ENCODE data around the gene FAM149A. TPM values are rescaled to one million over a fixed set of nuclear protein-coding genes. Genes with fewer than 3 reads are reported as not detected.
A peak's percentile ranks its signal among the peaks of the same experiment; 100 is the strongest.

FAM149A gene
- total and polyA plus RNA-seq, 10 of the 15 experiments (the other 5 are each of a cell fraction or from before 2014, with no cell fraction given), result 0.38 to 1.9 (median 0.99) TPM

DNA sequence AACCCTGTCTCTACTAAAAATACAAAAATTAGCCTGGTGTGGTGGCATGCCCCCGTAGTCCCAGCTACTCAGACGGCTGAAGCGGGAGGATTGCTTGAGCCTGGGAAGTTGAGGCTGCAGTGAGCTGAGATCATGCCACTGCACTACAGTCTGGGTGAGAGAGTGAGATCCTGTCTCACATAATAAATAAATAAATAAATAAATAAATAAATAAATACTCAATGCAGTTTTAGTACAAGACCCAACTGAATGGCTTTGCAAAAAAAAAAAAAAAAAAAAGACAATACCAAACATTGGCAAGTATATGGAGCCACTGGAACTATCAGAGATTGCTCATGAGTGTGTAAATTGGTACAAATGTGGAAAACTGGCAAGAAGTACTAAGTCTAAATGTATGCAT, 83.6 kb downstream of the FAM149A start:
- ChIA-PET RAD21 (ENCODE audit: unreplicated experiment) (no interaction called here), POLR2A (no interaction called here), CTCF (no interaction called here), SMC1A (ENCODE audit: uncharacterized antibody, unreplicated experiment) (no interaction called here)
- Histone ChIP-seq H4K20me1 (ENCODE audit: control insufficient read depth, insufficient read depth) (no peaks in the 10 kb centered on the region), H3K79me2 (ENCODE audit: control insufficient read depth, insufficient read depth, low read length) (peaks cover 1% of the 10 kb centered on the region), H3K9ac (ENCODE audit: control insufficient read depth, insufficient read depth, low read length) (no peak overlapping the region), H3K4me1 (ENCODE audit: control insufficient read depth, insufficient read depth, low read length) (peaks cover 7% of the 10 kb centered on the region), H3K4me2 (ENCODE audit: control insufficient read depth, insufficient read depth) (no peak overlapping the region), H3K27me3 (replicated peaks in 1 of 2; ENCODE audit: control insufficient read depth in 2 of 2, insufficient read depth in 2 of 2, low read length in 1 of 2) (no peaks in the 10 kb centered on the region), H3K36me3 (ENCODE audit: control insufficient read depth in 2 of 2, insufficient read depth in 2 of 2, low read length in 1 of 2) (no peaks in the 10 kb centered on the region), H3K9me3 (replicated peaks; ENCODE audit: control insufficient read depth, insufficient read depth, low read length) (no peaks in the 10 kb centered on the region; the same call in 2 of the 3 replicates), H3K4me3 (no peak overlapping the region), H2AFZ (ENCODE audit: control insufficient read depth, low read depth, low read length) (no peak overlapping the region), H3K27ac (ENCODE audit: control insufficient read depth, insufficient read depth) (no peak overlapping the region)
- no peak for DNase-seq (ENCODE audit: low read depth, low spot score)
- intact Hi-C loops (cut with micrococcal nuclease; ENCODE audit: unreplicated experiment) (no loop called here), in situ Hi-C loops (cut with MboI) (no loop called here)
- no peak for TF ChIP-seq GABPA (IDR thresholded peaks at IDR 0.05; ENCODE audit: low read depth)
- no peak for ATAC-seq
- BruUV-seq (replicated peaks), result no TSS peak
- FAIRE-seq, result no peak
- WGBS (ENCODE audit: insufficient coverage, insufficient replicate concordance, low lambda C conversion rate, missing lambda C conversion rate), result 55% methylated on average over 3 of the region's 3 CpGs

- ChIA-PET POLR2A (no interaction called here), RAD21 (ENCODE audit: unreplicated experiment) (no interaction called here), CTCF (no interaction called here), SMC1A (ENCODE audit: uncharacterized antibody, unreplicated experiment) (no interaction called here)
- DNase-seq (ENCODE audit: low read depth, low spot score), result no peak
- FAIRE-seq, result no peak
- intact Hi-C loops (cut with micrococcal nuclease; ENCODE audit: unreplicated experiment), result no loop called here
- H3K27me3 ChIP-seq (replicated peaks in 1 of 2; ENCODE audit: control insufficient read depth in 2 of 2, insufficient read depth in 2 of 2, low read length in 1 of 2), result no peaks in the 10 kb centered on the region
- in situ Hi-C loops (cut with MboI), result no loop called here
- peaks cover 1% of the 10 kb centered on the region for H3K79me2 ChIP-seq (ENCODE audit: control insufficient read depth, insufficient read depth, low read length)
- peaks cover 7% of the 10 kb centered on the region for H3K4me1 ChIP-seq (ENCODE audit: control insufficient read depth, insufficient read depth, low read length)
- H2AFZ ChIP-seq (ENCODE audit: control insufficient read depth, low read depth, low read length), result no peak overlapping the region
- H3K4me3 ChIP-seq, result peak overlapping the region; percentile 75; the same call in 1 of the 2 replicates
- H3K36me3 ChIP-seq (ENCODE audit: control insufficient read depth in 2 of 2, insufficient read depth in 2 of 2, low read length in 1 of 2), result no peaks in the 10 kb centered on the region
- peak overlapping the region; percentile 89; the same call in 1 of the 2 replicates for H3K4me2 ChIP-seq (ENCODE audit: control insufficient read depth, insufficient read depth)
- H4K20me1 ChIP-seq (ENCODE audit: control insufficient read depth, insufficient read depth), result no peaks in the 10 kb centered on the region
- H3K9me3 ChIP-seq (replicated peaks; ENCODE audit: control insufficient read depth, insufficient read depth, low read length), result no peaks in the 10 kb centered on the region; the same call in 2 of the 3 replicates
- ATAC-seq, result no peak
- no peak overlapping the region for H3K27ac ChIP-seq (ENCODE audit: control insufficient read depth, insufficient read depth)
- no TSS peak for BruUV-seq (replicated peaks)
- WGBS (ENCODE audit: insufficient coverage, insufficient replicate concordance, low lambda C conversion rate, missing lambda C conversion rate), result 39% methylated on average over 4 of the region's 4 CpGs
- no peak overlapping the region; the same call in 1 of the 2 replicates for H3K9ac ChIP-seq (ENCODE audit: control insufficient read depth, insufficient read depth, low read length)
- TF ChIP-seq POLR2AphosphoS5 (IDR thresholded peaks at IDR 0.05; ENCODE audit: low read length) (no peak), SREBF2 (IDR thresholded peaks at IDR 0.05; ENCODE audit: low read length) (no peak), RAD21 (IDR thresholded peaks at IDR 0.05; ENCODE audit: insufficient read depth, low read depth, low read length) (no peak), CHD2 (IDR thresholded peaks at IDR 0.05; ENCODE audit: borderline replicate concordance, low read depth, low read length) (no peak), POLR2A (IDR thresholded peaks at IDR 0.05; ENCODE audit: low read depth, low read length) (no peak), ETV6 (conservative IDR thresholded peaks at IDR 0.05 in 1 of 2, IDR thresholded peaks at IDR 0.05 in 1 of 2; ENCODE audit: borderline replicate concordance in 1 of 2, low read depth in 1 of 2) (no peak), TCF7 (IDR thresholded peaks at IDR 0.05; ENCODE audit: borderline replicate concordance) (no peak), MYC (IDR thresholded peaks at IDR 0.05; ENCODE audit: insufficient read depth, insufficient read length, insufficient replicate concordance, low read length, severe bottlenecking) (no peak), WRNIP1 (IDR thresholded peaks at IDR 0.05; ENCODE audit: borderline replicate concordance, low read depth, low read length) (no peak), CREB1 (IDR thresholded peaks at IDR 0.05; ENCODE audit: low read depth) (no peak), JUNB (IDR thresholded peaks at IDR 0.05) (no peak), SMAD5 (IDR thresholded peaks at IDR 0.05; ENCODE audit: low read depth) (no peak)
- TF ChIP-seq, protein P1, sequence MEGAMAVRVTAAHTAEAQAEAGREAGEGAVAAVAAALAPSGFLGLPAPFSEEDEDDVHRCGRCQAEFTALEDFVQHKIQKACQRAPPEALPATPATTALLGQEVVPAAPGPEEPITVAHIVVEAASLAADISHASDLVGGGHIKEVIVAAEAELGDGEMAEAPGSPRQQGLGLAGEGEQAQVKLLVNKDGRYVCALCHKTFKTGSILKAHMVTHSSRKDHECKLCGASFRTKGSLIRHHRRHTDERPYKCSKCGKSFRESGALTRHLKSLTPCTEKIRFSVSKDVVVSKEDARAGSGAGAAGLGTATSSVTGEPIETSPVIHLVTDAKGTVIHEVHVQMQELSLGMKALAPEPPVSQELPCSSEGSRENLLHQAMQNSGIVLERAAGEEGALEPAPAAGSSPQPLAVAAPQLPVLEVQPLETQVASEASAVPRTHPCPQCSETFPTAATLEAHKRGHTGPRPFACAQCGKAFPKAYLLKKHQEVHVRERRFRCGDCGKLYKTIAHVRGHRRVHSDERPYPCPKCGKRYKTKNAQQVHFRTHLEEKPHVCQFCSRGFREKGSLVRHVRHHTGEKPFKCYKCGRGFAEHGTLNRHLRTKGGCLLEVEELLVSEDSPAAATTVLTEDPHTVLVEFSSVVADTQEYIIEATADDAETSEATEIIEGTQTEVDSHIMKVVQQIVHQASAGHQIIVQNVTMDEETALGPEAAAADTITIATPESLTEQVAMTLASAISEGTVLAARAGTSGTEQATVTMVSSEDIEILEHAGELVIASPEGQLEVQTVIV (IDR thresholded peaks at IDR 0.05; ENCODE audit: borderline replicate concordance, partially characterized antibody), result no peak
- TF ChIP-seq, protein P2, sequence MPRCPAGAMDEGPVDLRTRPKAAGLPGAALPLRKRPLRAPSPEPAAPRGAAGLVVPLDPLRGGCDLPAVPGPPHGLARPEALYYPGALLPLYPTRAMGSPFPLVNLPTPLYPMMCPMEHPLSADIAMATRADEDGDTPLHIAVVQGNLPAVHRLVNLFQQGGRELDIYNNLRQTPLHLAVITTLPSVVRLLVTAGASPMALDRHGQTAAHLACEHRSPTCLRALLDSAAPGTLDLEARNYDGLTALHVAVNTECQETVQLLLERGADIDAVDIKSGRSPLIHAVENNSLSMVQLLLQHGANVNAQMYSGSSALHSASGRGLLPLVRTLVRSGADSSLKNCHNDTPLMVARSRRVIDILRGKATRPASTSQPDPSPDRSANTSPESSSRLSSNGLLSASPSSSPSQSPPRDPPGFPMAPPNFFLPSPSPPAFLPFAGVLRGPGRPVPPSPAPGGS (IDR thresholded peaks at IDR 0.05; ENCODE audit: borderline replicate concordance, insufficient read depth, low read depth, low read length, poor library complexity, severe bottlenecking), result no peak
These were observed 85.2 kb downstream of the FAM149A start for GRCh38 chr4:186189656-186190055.

All from GM12878 (cell line).